ENCODE measurements around the gene TIMP3.

The TIMP3 gene

GRCh38 chr22:32788904-32789624 lies 12.4 kb upstream of the TIMP3 start:
- no peak for DNase-seq

- no peak for DNase-seq
These were observed 11.5 kb upstream of the TIMP3 start for GRCh38 chr22:32789797-32790620.

- DNase-seq: no peak
These were observed 10.4 kb upstream of the TIMP3 start for GRCh38 chr22:32791056-32791455.

GRCh38 chr22:32791485-32791884 lies 10.0 kb upstream of the TIMP3 start:
- no peak for DNase-seq

GRCh38 chr22:32793589-32793988 lies 7.9 kb upstream of the TIMP3 start:
- DNase-seq: no peak

- no peak for DNase-seq
These were observed 6.9 kb upstream of the TIMP3 start for GRCh38 chr22:32794449-32795213.

- DNase-seq: no peak
These were observed 6.3 kb upstream of the TIMP3 start for GRCh38 chr22:32795214-32795596.

GRCh38 chr22:32796865-32797573 lies 4.5 kb upstream of the TIMP3 start:
- DNase-seq: peak in 1 of 2 experiments; percentile 19

GRCh38 chr22:32799496-32799895 lies 2.0 kb upstream of the TIMP3 start:
- no peak for DNase-seq

- no peak for DNase-seq
These were observed 1.2 kb upstream of the TIMP3 start for GRCh38 chr22:32800158-32800882.

- DNase-seq: no peak
These were observed 440 bp upstream of the TIMP3 start for GRCh38 chr22:32800994-32801536.

- no peak for DNase-seq
These were observed 796 bp downstream of the TIMP3 start for GRCh38 chr22:32802237-32802765.

GRCh38 chr22:32803020-32803737 lies 1.7 kb downstream of the TIMP3 start:
- DNase-seq: no peak

- no peak for DNase-seq
These were observed 2.4 kb downstream of the TIMP3 start for GRCh38 chr22:32803738-32804435.

GRCh38 chr22:32804531-32805360 lies 3.2 kb downstream of the TIMP3 start:
- no peak for DNase-seq

- no peak for DNase-seq
These were observed 3.9 kb downstream of the TIMP3 start for GRCh38 chr22:32805361-32805881.

GRCh38 chr22:32806296-32806695 lies 4.8 kb downstream of the TIMP3 start:
- no peak for DNase-seq

- DNase-seq: no peak
These were observed 6.5 kb downstream of the TIMP3 start for GRCh38 chr22:32808038-32808445.

Data from NCI-H1930 (cell line).